Measurements from ENCODE around the gene KRT8.

DNA sequence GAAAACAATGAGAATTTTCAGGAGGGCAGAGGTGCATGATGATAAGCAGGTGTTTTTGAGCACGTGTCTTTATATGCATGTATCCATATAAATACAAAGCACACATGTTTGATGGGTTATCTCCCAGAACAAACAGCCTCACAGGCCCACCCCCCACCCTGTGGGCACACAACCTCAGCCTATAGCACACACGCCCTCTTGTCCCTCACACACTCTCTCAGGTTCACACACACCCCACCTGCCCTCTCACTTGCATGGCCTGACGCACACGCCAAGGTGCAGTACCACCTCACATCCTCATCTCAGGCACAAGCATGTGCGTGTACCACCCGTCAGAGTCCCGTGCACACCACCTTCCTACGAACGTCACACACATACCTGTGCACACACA is 8.6 kb upstream of the KRT8 start:
- TF ChIP-seq, protein P1, sequence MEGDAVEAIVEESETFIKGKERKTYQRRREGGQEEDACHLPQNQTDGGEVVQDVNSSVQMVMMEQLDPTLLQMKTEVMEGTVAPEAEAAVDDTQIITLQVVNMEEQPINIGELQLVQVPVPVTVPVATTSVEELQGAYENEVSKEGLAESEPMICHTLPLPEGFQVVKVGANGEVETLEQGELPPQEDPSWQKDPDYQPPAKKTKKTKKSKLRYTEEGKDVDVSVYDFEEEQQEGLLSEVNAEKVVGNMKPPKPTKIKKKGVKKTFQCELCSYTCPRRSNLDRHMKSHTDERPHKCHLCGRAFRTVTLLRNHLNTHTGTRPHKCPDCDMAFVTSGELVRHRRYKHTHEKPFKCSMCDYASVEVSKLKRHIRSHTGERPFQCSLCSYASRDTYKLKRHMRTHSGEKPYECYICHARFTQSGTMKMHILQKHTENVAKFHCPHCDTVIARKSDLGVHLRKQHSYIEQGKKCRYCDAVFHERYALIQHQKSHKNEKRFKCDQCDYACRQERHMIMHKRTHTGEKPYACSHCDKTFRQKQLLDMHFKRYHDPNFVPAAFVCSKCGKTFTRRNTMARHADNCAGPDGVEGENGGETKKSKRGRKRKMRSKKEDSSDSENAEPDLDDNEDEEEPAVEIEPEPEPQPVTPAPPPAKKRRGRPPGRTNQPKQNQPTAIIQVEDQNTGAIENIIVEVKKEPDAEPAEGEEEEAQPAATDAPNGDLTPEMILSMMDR (conservative IDR thresholded peaks at IDR 0.05; ENCODE audit: low read length), result no peak
- TF ChIP-seq EZH2phosphoT487 (IDR thresholded peaks at IDR 0.05; ENCODE audit: borderline replicate concordance, low read depth, low read length), result no peak

Measured in OCI-LY7 (cell line).